MCF 10A (cell line): ENCODE data around the gene DAAM1. TPM values are rescaled to one million over a fixed set of nuclear protein-coding genes. Genes with fewer than 3 reads are reported as not detected.

Source experiments
- BruUV-seq: library from RNA; stranded (reverse); fragments of 400-500 nt; replicated peaks from 2 replicates; lab custom pipeline; 2021; lab: Mats Ljungman, UMichigan
- CTCF ChIA-PET: fragments of 300-600 bp; sonication (Branson Sonifier 250); formaldehyde crosslinking; extraction: SDS; loops from one replicate; lab custom pipeline; 2021; ENCODE audit warnings: antibody characterized with exemption, inconsistent platforms; lab: Yijun Ruan, JAX
- POLR2A ChIA-PET: fragments of 300-600, 350-650 bp; sonication (Branson Sonifier 250); formaldehyde crosslinking; extraction: SDS; loops from one replicate; lab custom pipeline; 2020; ENCODE audit warnings: antibody characterized with exemption, inconsistent platforms; lab: Yijun Ruan, JAX
- DNase-seq: peaks from one replicate; pipeline ENCODE4 v3.0.0-alpha.2; 2018; ENCODE audit not compliant: unreplicated experiment
- H3K27ac Mint-ChIP-seq: one replicate; pipeline ENCODE4 v1.8.0; 2022; ENCODE audit warnings: mild to moderate bottlenecking, low read depth, mixed read lengths; ENCODE audit not compliant: unreplicated experiment
- H3K27me3 Mint-ChIP-seq: one replicate; pipeline ENCODE4 v1.8.0; 2022; ENCODE audit warnings: mixed read lengths; ENCODE audit not compliant: insufficient read depth, unreplicated experiment
- H3K36me3 Mint-ChIP-seq: one replicate; pipeline ENCODE4 v1.8.0; 2022; ENCODE audit warnings: mild to moderate bottlenecking, moderate library complexity, mixed read lengths; ENCODE audit not compliant: insufficient read depth, unreplicated experiment
- H3K4me1 Mint-ChIP-seq: one replicate; pipeline ENCODE4 v1.8.0; 2022; ENCODE audit warnings: mixed read lengths; ENCODE audit not compliant: insufficient read depth, unreplicated experiment
- H3K4me3 Mint-ChIP-seq: one replicate; pipeline ENCODE4 v1.8.0; 2022; ENCODE audit warnings: mild to moderate bottlenecking, moderate library complexity, mixed read lengths; ENCODE audit not compliant: unreplicated experiment
- H3K9me3 Mint-ChIP-seq: one replicate; pipeline ENCODE4 v1.8.0; 2022; ENCODE audit warnings: mixed read lengths; ENCODE audit not compliant: unreplicated experiment
- CTCF ChIP-seq: fragments of 200-600 bp; IDR thresholded peaks from one replicate; pipeline ENCODE4 v1.8.0; 2022; ENCODE audit warnings: antibody characterized with exemption, mild to moderate bottlenecking; ENCODE audit not compliant: unreplicated experiment
- intact Hi-C: fragments of 100-400 bp; cut with micrococcal nuclease; formaldehyde crosslinking; loops from 2 replicates; pipeline ENCODE4 v1.14.1; 2022
- total RNA-seq: library from RNA; stranded (reverse); gene quantifications from 2 replicates; pipeline ENCODE4 v1.2.3, GENCODE V29; 2022

Gene DAAM1
- total RNA-seq, 1 experiment from 2014 or later: 27.4 TPM

GRCh38 chr14:59225281-59225680, 36.8 kb downstream of the DAAM1 start:
- Mint-ChIP-seq H3K4me3 (no peak overlapping the region), H3K27me3 (no peaks in the 10 kb centered on the region), H3K4me1 (peaks cover 7% of the 10 kb centered on the region), H3K27ac (no peak overlapping the region), H3K36me3 (no peaks in the 10 kb centered on the region), H3K9me3 (no peaks in the 10 kb centered on the region)
- ChIA-PET CTCF (interaction anchor here (1.0 kb wide), 1 partner anchor 93 kb away, joined by 3 read pairs; no protein-coding TSS in a partner anchor), POLR2A (interaction anchor here (0.9 to 1.8 kb wide), 2 partner anchors 14 to 81 kb away, joined by 4 read pairs; no protein-coding TSS in a partner anchor)
- no TSS peak for BruUV-seq
- no peak for TF ChIP-seq CTCF
- DNase-seq: no peak
- intact Hi-C loops: no loop called here

GRCh38 chr14:59228421-59228820, 40.0 kb downstream of the DAAM1 start:
- intact Hi-C loops: no loop called here
- DNase-seq: no peak
- no peaks in the 10 kb centered on the region for H3K27me3 Mint-ChIP-seq
- ChIA-PET CTCF (no interaction called here), POLR2A (no interaction called here)
- H3K27ac Mint-ChIP-seq: peak overlapping the region; percentile 64
- H3K4me3 Mint-ChIP-seq: no peak overlapping the region
- H3K4me1 Mint-ChIP-seq: peaks cover 7% of the 10 kb centered on the region
- H3K36me3 Mint-ChIP-seq: peaks cover 2% of the 10 kb centered on the region
- no TSS peak for BruUV-seq
- TF ChIP-seq CTCF: no peak
- no peaks in the 10 kb centered on the region for H3K9me3 Mint-ChIP-seq

- Mint-ChIP-seq H3K27me3 (no peaks in the 10 kb centered on the region), H3K4me3 (no peak overlapping the region), H3K9me3 (no peaks in the 10 kb centered on the region), H3K4me1 (peaks cover 7% of the 10 kb centered on the region), H3K36me3 (peaks cover 6% of the 10 kb centered on the region), H3K27ac (no peak overlapping the region)
- BruUV-seq: no TSS peak
- intact Hi-C loops: no loop called here
- no peak for TF ChIP-seq CTCF
- ChIA-PET POLR2A (no interaction called here), CTCF (no interaction called here)
- DNase-seq: no peak
Observed at GRCh38 chr14:59229653-59230406, 41.4 kb downstream of the DAAM1 start.

- peaks cover 6% of the 10 kb centered on the region for H3K36me3 Mint-ChIP-seq
- H3K9me3 Mint-ChIP-seq: no peaks in the 10 kb centered on the region
- POLR2A ChIA-PET: no interaction called here
- CTCF ChIA-PET: no interaction called here
- no peaks in the 10 kb centered on the region for H3K4me1 Mint-ChIP-seq
- no TSS peak for BruUV-seq
- H3K27ac Mint-ChIP-seq: no peak overlapping the region
- no peak for DNase-seq
- no peaks in the 10 kb centered on the region for H3K27me3 Mint-ChIP-seq
- no peak overlapping the region for H3K4me3 Mint-ChIP-seq
- no peak for TF ChIP-seq CTCF
- intact Hi-C loops: no loop called here
Observed at GRCh38 chr14:59236195-59236594, 47.7 kb downstream of the DAAM1 start.
